ENCODE data around the gene EBLN1.

The EBLN1 gene

GRCh38 chr10:22174442-22174841, 43.4 kb downstream of the EBLN1 start:
- no peak for DNase-seq (ENCODE audit: low spot score)
- in situ Hi-C loops (cut with MboI; ENCODE audit: low sequenced_read_pairs, unreplicated experiment) = no loop called here
- TF ChIP-seq, protein P1, sequence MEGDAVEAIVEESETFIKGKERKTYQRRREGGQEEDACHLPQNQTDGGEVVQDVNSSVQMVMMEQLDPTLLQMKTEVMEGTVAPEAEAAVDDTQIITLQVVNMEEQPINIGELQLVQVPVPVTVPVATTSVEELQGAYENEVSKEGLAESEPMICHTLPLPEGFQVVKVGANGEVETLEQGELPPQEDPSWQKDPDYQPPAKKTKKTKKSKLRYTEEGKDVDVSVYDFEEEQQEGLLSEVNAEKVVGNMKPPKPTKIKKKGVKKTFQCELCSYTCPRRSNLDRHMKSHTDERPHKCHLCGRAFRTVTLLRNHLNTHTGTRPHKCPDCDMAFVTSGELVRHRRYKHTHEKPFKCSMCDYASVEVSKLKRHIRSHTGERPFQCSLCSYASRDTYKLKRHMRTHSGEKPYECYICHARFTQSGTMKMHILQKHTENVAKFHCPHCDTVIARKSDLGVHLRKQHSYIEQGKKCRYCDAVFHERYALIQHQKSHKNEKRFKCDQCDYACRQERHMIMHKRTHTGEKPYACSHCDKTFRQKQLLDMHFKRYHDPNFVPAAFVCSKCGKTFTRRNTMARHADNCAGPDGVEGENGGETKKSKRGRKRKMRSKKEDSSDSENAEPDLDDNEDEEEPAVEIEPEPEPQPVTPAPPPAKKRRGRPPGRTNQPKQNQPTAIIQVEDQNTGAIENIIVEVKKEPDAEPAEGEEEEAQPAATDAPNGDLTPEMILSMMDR (IDR thresholded peaks at IDR 0.05; ENCODE audit: borderline replicate concordance, control extremely low read depth, extremely low read depth, insufficient read depth, missing control alignments) = no peak

GRCh38 chr10:22171131-22171530, 46.7 kb downstream of the EBLN1 start:
- TF ChIP-seq, protein P1 (IDR thresholded peaks at IDR 0.05; ENCODE audit: borderline replicate concordance, control extremely low read depth, extremely low read depth, insufficient read depth, missing control alignments) = no peak
- DNase-seq (ENCODE audit: low spot score) = no peak
- in situ Hi-C loops (cut with MboI; ENCODE audit: low sequenced_read_pairs, unreplicated experiment) = no loop called here

GRCh38 chr10:22170582-22170981, 47.2 kb downstream of the EBLN1 start:
- DNase-seq (ENCODE audit: low spot score) = no peak
- TF ChIP-seq, protein P1 (IDR thresholded peaks at IDR 0.05; ENCODE audit: borderline replicate concordance, control extremely low read depth, extremely low read depth, insufficient read depth, missing control alignments) = no peak
- in situ Hi-C loops (cut with MboI; ENCODE audit: low sequenced_read_pairs, unreplicated experiment) = no loop called here

GRCh38 chr10:22159979-22160378, 57.8 kb downstream of the EBLN1 start:
- TF ChIP-seq, protein P1 (IDR thresholded peaks at IDR 0.05; ENCODE audit: borderline replicate concordance, control extremely low read depth, extremely low read depth, insufficient read depth, missing control alignments) = no peak
- no peak for DNase-seq (ENCODE audit: low spot score)
- in situ Hi-C loops (cut with MboI; ENCODE audit: low sequenced_read_pairs, unreplicated experiment) = no loop called here

GRCh38 chr10:22159180-22159579, 58.6 kb downstream of the EBLN1 start:
- no peak for DNase-seq (ENCODE audit: low spot score)
- in situ Hi-C loops (cut with MboI; ENCODE audit: low sequenced_read_pairs, unreplicated experiment) = no loop called here
- TF ChIP-seq, protein P1 (IDR thresholded peaks at IDR 0.05; ENCODE audit: borderline replicate concordance, control extremely low read depth, extremely low read depth, insufficient read depth, missing control alignments) = no peak

All from GM13976 (cell line).